NCI-H128 (cell line): ENCODE data around the gene ELAVL1.
"Not testable (repeated sequence)": the region's sequence is repeated elsewhere in the genome, so short reads cannot be mapped to it uniquely, and the experiment has no call there.

ENCODE experiments used
- DNase-seq: peaks from one replicate; lab custom pipeline; 2025; ENCODE audit not compliant: unreplicated experiment; lab: John Stamatoyannopoulos, UW

ELAVL1 gene

GRCh38 chr19:7941895-7942596 lies 63.4 kb downstream of the ELAVL1 start:
- DNase-seq = no peak

- DNase-seq = no peak
These were observed 64.6 kb downstream of the ELAVL1 start for GRCh38 chr19:7940841-7941240.

GRCh38 chr19:7934766-7935165 lies 70.7 kb downstream of the ELAVL1 start:
- no peak for DNase-seq

- DNase-seq = no peak
These were observed 71.4 kb downstream of the ELAVL1 start for GRCh38 chr19:7933828-7934725.

- DNase-seq = no peak
These were observed 72.0 kb downstream of the ELAVL1 start for GRCh38 chr19:7933411-7933810.

- no peak for DNase-seq
These were observed 72.5 kb downstream of the ELAVL1 start for GRCh38 chr19:7932930-7933300.

GRCh38 chr19:7932276-7932929 lies 73.0 kb downstream of the ELAVL1 start:
- no peak for DNase-seq

GRCh38 chr19:7931221-7932061 lies 74.0 kb downstream of the ELAVL1 start:
- DNase-seq = no peak

GRCh38 chr19:7930765-7931164 lies 74.7 kb downstream of the ELAVL1 start:
- no peak for DNase-seq

- DNase-seq = not testable (repeated sequence)
These were observed 75.4 kb downstream of the ELAVL1 start for GRCh38 chr19:7930030-7930429.

- no peak for DNase-seq
These were observed 76.4 kb downstream of the ELAVL1 start for GRCh38 chr19:7928741-7929701.

- DNase-seq = no peak
These were observed 77.1 kb downstream of the ELAVL1 start for GRCh38 chr19:7928334-7928706.

GRCh38 chr19:7927605-7928333 lies 77.7 kb downstream of the ELAVL1 start:
- no peak for DNase-seq

- no peak for DNase-seq
These were observed 78.5 kb downstream of the ELAVL1 start for GRCh38 chr19:7926727-7927604.

- no peak for DNase-seq
These were observed 79.3 kb downstream of the ELAVL1 start, which contains the start of gene CTXN1 for GRCh38 chr19:7926021-7926726. Gene CTXN1, minus strand, starts transcription at chr19:7926135. Its CDS starts 597 bp downstream, at chr19:7925538.

- peak; percentile 52 for DNase-seq
These were observed 80.1 kb downstream of the ELAVL1 start for GRCh38 chr19:7925171-7925851.

GRCh38 chr19:7924651-7925170 lies 80.7 kb downstream of the ELAVL1 start:
- DNase-seq = no peak
